Stomach smooth muscle (tissue), 2 donors: ENCODE data around the gene ENTREP1.

ENCODE experiments used
- H3K27ac ChIP-seq: one replicate; pipeline ENCODE4 v1.7.0; 2013; ENCODE audit warnings: mild to moderate bottlenecking, low read length, inconsistent platforms
- H3K27me3 ChIP-seq, 2 donors: one replicate each; pipeline ENCODE4 v1.7.0; 2013; ENCODE audit warnings: low read length in 2 of 2; ENCODE audit not compliant: insufficient read depth in 2 of 2, control insufficient read depth in 1 of 2
- H3K36me3 ChIP-seq, 2 donors: one replicate each; pipeline ENCODE4 v1.7.0; 2013; ENCODE audit warnings: low read length in 2 of 2; ENCODE audit not compliant: control insufficient read depth in 2 of 2, insufficient read depth in 2 of 2
- H3K4me1 ChIP-seq: one replicate; pipeline ENCODE4 v1.7.0; 2013; ENCODE audit warnings: low read length; ENCODE audit not compliant: control insufficient read depth, insufficient read depth
- H3K4me3 ChIP-seq, 2 donors: one replicate each; pipeline ENCODE4 v1.7.0; 2013; ENCODE audit warnings: low read length in 2 of 2
- H3K9ac ChIP-seq, 2 donors: one replicate each; pipeline ENCODE4 v1.7.0; 2013; ENCODE audit warnings: low read length in 2 of 2, mild to moderate bottlenecking in 1 of 2
- H3K9me3 ChIP-seq, 2 donors: one replicate each; pipeline ENCODE4 v1.7.0; 2013; ENCODE audit warnings: low read length in 2 of 2; ENCODE audit not compliant: control insufficient read depth in 2 of 2
- donor health status: healthy.
- donor health status: Pancreatic carcinoma.

ENTREP1 gene, protein sequence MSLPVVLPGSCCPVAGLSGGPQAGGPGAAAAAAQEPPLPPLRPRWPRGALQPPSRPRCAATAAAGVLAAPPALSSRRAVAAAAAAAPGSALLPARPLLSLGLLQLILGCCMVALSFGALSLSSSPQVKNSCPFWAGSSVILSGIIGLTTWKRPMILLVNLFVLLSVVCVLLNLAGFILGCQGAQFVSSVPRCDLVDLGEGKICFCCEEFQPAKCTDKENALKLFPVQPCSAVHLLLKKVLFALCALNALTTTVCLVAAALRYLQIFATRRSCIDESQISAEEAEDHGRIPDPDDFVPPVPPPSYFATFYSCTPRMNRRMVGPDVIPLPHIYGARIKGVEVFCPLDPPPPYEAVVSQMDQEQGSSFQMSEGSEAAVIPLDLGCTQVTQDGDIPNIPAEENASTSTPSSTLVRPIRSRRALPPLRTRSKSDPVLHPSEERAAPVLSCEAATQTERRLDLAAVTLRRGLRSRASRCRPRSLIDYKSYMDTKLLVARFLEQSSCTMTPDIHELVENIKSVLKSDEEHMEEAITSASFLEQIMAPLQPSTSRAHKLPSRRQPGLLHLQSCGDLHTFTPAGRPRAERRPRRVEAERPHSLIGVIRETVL

DNA sequence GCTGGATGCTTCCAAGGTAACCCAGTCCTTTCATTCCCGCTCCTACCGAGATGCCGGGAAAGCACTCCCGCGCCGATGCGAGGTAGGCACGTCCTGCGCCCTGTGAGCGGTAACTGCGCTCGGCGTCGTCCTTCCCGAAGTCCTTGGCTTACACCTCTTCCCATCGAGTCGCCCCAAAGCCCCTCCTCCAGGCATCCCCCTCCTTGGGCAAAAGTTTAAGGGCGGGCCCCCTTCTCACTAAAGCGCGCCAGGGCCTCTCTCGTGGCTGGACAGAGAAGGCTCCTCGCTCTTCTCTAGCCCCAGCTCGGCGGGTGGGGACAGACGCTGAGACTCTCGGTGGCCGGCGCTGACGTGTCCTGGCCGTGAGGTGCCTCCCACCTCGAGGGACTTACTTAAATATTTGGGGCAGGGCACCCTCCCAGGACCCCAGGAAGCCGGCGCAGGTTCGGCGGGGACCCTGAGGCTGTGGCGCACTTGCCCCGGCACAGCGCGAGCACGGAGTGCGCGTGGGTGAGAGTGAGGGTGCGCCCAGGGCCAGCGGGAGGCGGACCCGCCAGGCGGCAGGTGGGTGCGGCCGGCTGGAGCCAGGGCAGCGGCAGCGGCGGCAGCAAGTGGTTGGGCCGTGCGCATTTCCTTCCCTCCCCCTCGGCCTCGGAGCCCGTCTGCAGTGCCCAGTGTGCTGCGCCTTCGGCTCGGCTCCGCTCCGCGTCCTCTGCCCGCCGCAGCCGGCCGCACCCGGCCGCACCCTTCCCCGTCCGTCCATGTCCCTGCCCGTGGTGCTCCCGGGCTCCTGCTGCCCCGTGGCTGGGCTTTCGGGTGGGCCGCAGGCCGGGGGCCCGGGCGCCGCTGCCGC lies at the start of gene ENTREP1:
ENTREP1 (plus strand) TSS at position 667 of the 853 bp plus-strand sequence; CDS start at position 762, 95 bp downstream.
- peak within 1 kb of the TSS; percentile 69 for H3K27ac ChIP-seq
- peak within 1 kb of the TSS; percentile 62 to 81 for H3K4me3 ChIP-seq
- no peaks in the 10 kb centered on the region for H3K36me3 ChIP-seq
- peaks cover 6% of the 10 kb centered on the region for H3K4me1 ChIP-seq
- H3K27me3 ChIP-seq: no peaks in the 10 kb centered on the region
- H3K9ac ChIP-seq: peak within 1 kb of the TSS; percentile 59 to 71
- no peaks in the 10 kb centered on the region for H3K9me3 ChIP-seq

DNA sequence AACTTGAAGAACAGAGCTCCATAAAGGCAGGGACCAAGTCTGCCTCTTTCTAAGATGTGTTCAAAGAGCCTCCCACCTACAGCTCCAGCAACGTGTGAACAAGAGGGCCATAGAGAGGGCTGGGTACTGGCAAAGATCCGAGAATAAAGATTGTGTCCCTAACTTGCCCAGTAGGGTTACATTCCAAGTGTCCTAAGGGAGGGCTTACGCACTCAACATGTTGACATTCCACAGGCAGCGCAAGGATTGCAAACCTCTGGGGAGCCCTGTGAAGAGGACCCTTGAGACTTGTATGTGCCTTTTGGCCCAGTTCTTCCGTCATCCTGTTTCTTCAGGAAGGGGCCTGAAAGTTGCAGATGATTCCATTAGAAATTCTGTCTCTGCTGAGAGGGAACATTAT lies 48.2 kb upstream of the ENTREP1 start:
- Histone ChIP-seq H3K27me3 (no peaks in the 10 kb centered on the region), H3K36me3 (no peaks in the 10 kb centered on the region), H3K27ac (no peak overlapping the region), H3K9me3 (peaks cover 0 to 2% of the 10 kb centered on the region in 2 donors), H3K4me1 (peaks cover 12% of the 10 kb centered on the region), H3K4me3 (no peak overlapping the region), H3K9ac (no peak overlapping the region)

DNA sequence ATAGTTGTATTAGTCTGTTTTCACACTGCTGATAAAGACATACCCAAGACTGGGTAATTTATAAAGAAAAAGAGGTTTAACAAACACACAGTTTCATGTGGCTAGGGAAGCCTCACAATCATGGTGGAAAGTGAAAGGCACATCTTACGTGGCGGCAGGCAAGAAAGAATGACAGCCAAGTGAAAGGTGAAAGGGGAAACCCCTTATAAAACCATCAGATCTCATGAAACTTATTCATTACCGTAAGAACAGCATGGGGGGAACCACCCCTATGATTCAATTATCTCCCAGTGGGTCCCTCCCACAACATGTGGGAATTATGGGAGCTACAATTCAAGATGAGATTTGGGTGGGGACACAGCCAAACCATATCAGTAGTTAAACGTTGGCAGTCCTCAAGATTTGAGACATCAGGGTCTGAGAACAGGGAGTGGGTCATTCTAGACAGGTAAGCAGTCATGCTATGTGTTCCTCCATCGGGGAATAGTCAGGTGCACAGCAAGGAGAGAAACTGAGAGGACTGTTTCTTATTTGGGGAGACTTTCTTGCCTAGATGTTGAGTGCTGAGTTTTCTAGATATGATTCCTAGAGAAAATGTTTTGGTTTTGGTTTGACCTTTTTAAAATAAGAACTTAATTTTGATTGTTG lies 45.8 kb upstream of the ENTREP1 start:
- H3K9ac ChIP-seq: no peak overlapping the region
- peaks cover 0 to 2% of the 10 kb centered on the region in 2 donors for H3K9me3 ChIP-seq
- no peaks in the 10 kb centered on the region for H3K36me3 ChIP-seq
- no peaks in the 10 kb centered on the region for H3K27me3 ChIP-seq
- no peak overlapping the region for H3K27ac ChIP-seq
- H3K4me1 ChIP-seq: peaks cover 3% of the 10 kb centered on the region
- H3K4me3 ChIP-seq: no peak overlapping the region

DNA sequence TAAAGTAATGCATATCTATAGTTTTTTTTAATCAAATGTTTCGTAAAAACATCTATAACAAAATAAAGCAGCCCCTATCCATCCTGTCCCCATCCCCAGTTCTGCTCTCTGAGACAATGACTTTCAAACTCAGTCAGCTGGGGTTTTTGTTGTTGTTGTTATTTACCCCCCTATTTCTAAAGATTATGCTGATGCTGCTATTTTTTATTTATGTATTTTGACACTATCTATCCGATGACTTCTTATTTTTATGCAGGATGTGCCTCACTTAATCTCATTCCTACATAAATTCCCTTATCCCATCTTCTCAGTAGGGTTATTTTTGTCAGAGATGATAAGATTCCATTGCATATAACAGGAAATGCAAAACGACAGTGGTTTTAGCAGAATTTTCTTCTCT lies 45.3 kb upstream of the ENTREP1 start:
- no peak overlapping the region for H3K9ac ChIP-seq
- H3K27ac ChIP-seq: no peak overlapping the region
- no peaks in the 10 kb centered on the region for H3K9me3 ChIP-seq
- no peak overlapping the region for H3K4me3 ChIP-seq
- H3K27me3 ChIP-seq: no peaks in the 10 kb centered on the region
- peaks cover 3% of the 10 kb centered on the region for H3K4me1 ChIP-seq
- H3K36me3 ChIP-seq: no peaks in the 10 kb centered on the region

DNA sequence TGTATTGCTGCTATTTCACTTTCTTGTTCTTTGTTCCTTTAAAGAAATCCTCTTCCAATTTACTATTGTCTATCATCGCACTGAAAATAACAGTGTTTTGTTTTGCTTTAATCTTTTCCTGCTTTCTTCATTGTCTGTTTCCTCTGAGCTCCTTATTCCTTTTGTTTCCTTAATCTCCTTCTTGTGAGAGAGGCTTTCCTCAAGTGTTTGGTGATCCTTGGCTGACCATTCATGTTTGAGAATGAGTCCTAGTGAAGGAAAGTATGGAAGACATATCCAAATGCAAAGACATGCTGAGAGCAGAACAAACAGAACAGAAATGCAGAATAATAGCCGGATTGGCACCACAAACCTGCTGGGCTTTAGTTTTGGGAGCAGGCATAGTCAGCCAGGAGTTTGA lies 42.0 kb upstream of the ENTREP1 start:
- H3K27me3 ChIP-seq: no peaks in the 10 kb centered on the region
- no peaks in the 10 kb centered on the region for H3K4me1 ChIP-seq
- no peaks in the 10 kb centered on the region for H3K9me3 ChIP-seq
- no peaks in the 10 kb centered on the region for H3K36me3 ChIP-seq
- H3K9ac ChIP-seq: no peak overlapping the region
- H3K4me3 ChIP-seq: no peak overlapping the region
- H3K27ac ChIP-seq: no peak overlapping the region

DNA sequence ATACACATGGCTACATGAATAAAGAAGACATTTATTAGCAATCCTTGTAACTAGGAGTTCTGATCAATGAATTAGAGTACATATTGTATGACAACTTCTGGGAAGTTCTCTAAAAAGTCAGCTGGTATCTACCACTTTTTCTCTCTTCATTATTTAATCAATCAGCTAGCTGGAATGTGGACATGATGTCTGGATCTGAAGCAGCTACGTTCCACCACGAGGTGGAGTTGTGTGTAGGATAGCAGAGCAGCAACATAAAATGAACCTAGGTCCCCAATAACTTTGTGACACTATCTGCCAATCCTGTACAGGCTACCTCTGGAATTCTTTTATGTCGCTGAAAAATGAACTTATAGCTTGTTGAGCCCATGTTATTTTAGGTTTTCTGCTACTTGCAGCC lies 32.9 kb upstream of the ENTREP1 start:
- H3K4me1 ChIP-seq: peaks cover 9% of the 10 kb centered on the region
- H3K27me3 ChIP-seq: no peaks in the 10 kb centered on the region
- no peaks in the 10 kb centered on the region for H3K36me3 ChIP-seq
- no peak overlapping the region for H3K4me3 ChIP-seq
- no peak overlapping the region for H3K9ac ChIP-seq
- no peaks in the 10 kb centered on the region for H3K9me3 ChIP-seq
- no peak overlapping the region for H3K27ac ChIP-seq

DNA sequence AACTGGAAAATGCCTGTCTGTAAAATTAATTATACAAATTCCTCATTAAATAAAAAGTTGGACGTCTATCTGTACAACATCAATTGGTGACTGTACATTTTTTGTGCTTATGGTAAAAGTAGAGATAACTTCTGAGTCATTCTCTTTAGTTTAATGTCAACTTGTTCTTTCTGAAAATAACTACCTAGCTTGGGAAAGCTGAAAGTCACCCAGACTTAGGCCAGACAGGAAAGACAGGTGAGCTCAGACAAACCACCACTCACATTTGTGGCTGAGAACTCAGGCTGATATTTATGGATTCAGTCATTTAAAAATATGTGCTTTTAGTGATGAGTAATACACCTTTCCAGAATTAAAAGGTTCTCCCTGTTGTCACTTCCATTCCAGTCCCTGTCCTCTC lies 31.9 kb upstream of the ENTREP1 start:
- no peaks in the 10 kb centered on the region for H3K9me3 ChIP-seq
- peaks cover 11% of the 10 kb centered on the region for H3K4me1 ChIP-seq

DNA sequence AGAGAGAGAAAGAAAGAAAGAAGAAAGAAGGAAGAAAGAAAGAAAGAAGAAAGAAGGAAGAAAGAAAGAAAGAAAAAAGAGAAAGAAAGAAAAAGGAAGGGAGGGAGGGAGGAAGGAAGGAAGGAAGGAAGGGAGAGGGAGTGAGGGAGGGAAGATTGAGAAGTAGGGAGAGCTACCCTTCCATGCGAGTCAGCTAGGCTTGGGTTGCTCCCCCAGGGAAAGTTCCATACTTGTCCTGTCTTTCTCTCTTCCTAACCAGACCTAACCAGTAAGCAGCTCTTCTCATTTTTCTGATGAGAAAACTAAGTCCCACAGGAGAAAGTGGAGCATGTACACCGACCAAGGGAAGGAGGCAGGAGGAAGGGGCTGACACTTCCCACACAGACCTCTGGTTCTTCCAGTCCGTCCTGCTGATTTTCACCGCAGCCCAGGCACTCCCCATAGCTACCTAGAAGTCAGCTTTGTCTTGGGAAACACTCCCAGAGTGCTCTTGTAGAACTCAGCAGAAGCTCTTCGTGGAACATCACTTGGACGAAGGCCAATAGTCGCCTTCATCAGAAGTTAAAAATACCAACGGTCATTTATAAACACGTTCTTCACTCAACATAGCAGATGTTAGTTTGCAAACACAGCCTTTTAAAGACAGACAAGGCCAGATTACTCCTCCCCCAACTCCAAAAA lies 29.0 kb upstream of the ENTREP1 start:
- Histone ChIP-seq H3K27me3 (no peaks in the 10 kb centered on the region), H3K4me3 (peak overlapping the region in 1 of 2 donors; percentile 32), H3K36me3 (no peaks in the 10 kb centered on the region), H3K4me1 (peaks cover 11% of the 10 kb centered on the region), H3K27ac (no peak overlapping the region), H3K9me3 (no peaks in the 10 kb centered on the region), H3K9ac (no peak overlapping the region)

More for the DNA sequence above, 31.9 kb upstream of the ENTREP1 start:
- H3K27ac ChIP-seq: no peak overlapping the region
- H3K27me3 ChIP-seq: no peaks in the 10 kb centered on the region
- no peak overlapping the region for H3K9ac ChIP-seq
- no peak overlapping the region for H3K4me3 ChIP-seq
- no peaks in the 10 kb centered on the region for H3K36me3 ChIP-seq

DNA sequence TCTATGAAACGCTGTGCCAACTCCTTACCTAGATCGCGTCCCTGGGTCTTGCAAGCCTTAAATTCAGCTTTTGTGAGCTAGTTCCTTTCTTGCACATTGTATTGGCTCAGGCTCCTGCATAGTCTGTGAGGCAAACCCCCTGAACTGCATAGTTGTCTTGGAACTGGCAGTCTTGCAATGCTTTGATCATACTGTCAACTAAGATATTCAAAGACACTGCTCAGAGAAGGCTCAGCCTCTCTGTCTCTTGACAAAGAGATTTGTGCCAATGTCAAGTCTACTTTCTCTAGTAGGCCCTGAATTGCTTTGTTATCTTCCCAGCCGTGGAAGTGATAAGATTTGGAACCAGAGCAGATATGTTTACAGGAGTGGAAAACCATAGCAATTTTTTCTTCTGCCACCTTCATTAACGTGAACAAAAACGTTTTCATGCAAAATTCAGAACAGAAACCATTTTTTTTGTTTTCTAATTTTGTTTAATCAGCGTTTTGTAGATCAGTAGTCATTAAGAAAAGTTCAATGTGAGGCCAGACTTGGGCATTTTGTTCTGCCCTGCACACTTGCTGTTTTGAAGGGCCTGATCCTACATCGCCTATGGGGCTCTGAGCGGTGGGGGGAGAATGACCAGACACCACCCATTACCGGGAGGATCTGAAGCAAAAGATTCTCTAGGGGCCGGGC lies 27.6 kb upstream of the ENTREP1 start:
- H3K9me3 ChIP-seq: no peaks in the 10 kb centered on the region
- H3K36me3 ChIP-seq: no peaks in the 10 kb centered on the region
- H3K4me3 ChIP-seq: no peak overlapping the region
- no peak overlapping the region for H3K9ac ChIP-seq
- H3K27ac ChIP-seq: no peak overlapping the region
- H3K4me1 ChIP-seq: peaks cover 11% of the 10 kb centered on the region
- no peaks in the 10 kb centered on the region for H3K27me3 ChIP-seq
